H1 (cell line): ENCODE results near the gene ATP11A. TPM values are rescaled to one million over a fixed set of nuclear protein-coding genes. Genes with fewer than 3 reads are reported as not detected.

ENCODE experiments used
- CTCF ChIA-PET: fragments of 300-600 bp; sonication (Branson Sonifier 250); formaldehyde crosslinking; loops from one replicate; lab custom pipeline; 2021; ENCODE audit not compliant: partially characterized antibody; lab: Charles Lee
- POLR2A ChIA-PET: fragments of 300-600 bp; sonication (Branson Sonifier 250); formaldehyde crosslinking; loops from one replicate; lab custom pipeline; 2021; ENCODE audit warnings: inconsistent platforms; ENCODE audit not compliant: partially characterized antibody; lab: Charles Lee
- DNase-seq, 2 experiments: peaks; one replicate each; pipeline versions ENCODE4 v3.0.0 to v3.0.0-alpha.2; 2010 to 2022; ENCODE audit warnings: low spot score in 2 of 2, low read depth in 1 of 2, mixed read lengths in 1 of 2
- FAIRE-seq: peaks from 2 replicates; lab custom pipeline; 2011; peaks lifted over from hg19 to GRCh38; lab: Jason Lieb, UNC
- H2AFZ ChIP-seq: 2 replicates; pipeline ENCODE4 v1.8.1; 2012; ENCODE audit warnings: low read length, inconsistent platforms
- H2AK5ac ChIP-seq: 2 replicates; pipeline ENCODE4 v1.6.1; 2013; ENCODE audit warnings: low read depth, low read length
- H2BK120ac ChIP-seq: replicated peaks from 2 replicates; pipeline ENCODE3; 2013; ENCODE audit warnings: low read depth, low read length, inconsistent platforms
- H2BK12ac ChIP-seq: 2 replicates; pipeline ENCODE4 v1.6.1; 2013; ENCODE audit warnings: low read depth, low read length
- H2BK15ac ChIP-seq: 2 replicates; pipeline ENCODE4 v1.6.1; 2013; ENCODE audit warnings: low read length
- H2BK20ac ChIP-seq: 2 replicates; pipeline ENCODE4 v1.6.1; 2013; ENCODE audit warnings: low read length
- H2BK5ac ChIP-seq: 2 replicates; pipeline ENCODE4 v1.6.1; 2013; ENCODE audit warnings: low read depth, low read length
- H3K14ac ChIP-seq: 2 replicates; pipeline ENCODE4 v1.6.1; 2013; ENCODE audit warnings: inconsistent platforms; ENCODE audit not compliant: insufficient read length
- H3K18ac ChIP-seq: 2 replicates; pipeline ENCODE4 v1.6.1; 2013; ENCODE audit warnings: low read length; ENCODE audit errors: extremely low read depth
- H3K23ac ChIP-seq: 2 replicates; pipeline ENCODE4 v1.6.1; 2013; ENCODE audit warnings: inconsistent platforms; ENCODE audit not compliant: insufficient read length
- H3K23me2 ChIP-seq: 2 replicates; pipeline ENCODE4 v1.6.1; 2013; ENCODE audit warnings: low read depth, low read length
- H3K27ac ChIP-seq: 2 replicates; pipeline ENCODE4 v1.6.1; 2011; ENCODE audit warnings: low read depth, low read length, inconsistent platforms
- H3K27me3 ChIP-seq, 4 experiments: replicated peaks in 1 of 4; 1 replicate in 1 of 4; 2 replicates in 3 of 4; pipeline versions ENCODE4 v1.6.1 to v1.8.1; 2011 to 2013; ENCODE audit warnings: low read length in 3 of 4, mild to moderate bottlenecking in 3 of 4, inconsistent platforms in 2 of 4, mixed read lengths in 2 of 4, moderate library complexity in 1 of 4; ENCODE audit not compliant: control insufficient read depth in 3 of 4, insufficient read depth in 3 of 4; ENCODE audit errors: extremely low read depth in 1 of 4
- H3K36me3 ChIP-seq, 4 experiments: 2 replicates each; pipeline versions ENCODE4 v1.6.1 to v1.8.1; 2011 to 2013; ENCODE audit warnings: mild to moderate bottlenecking in 4 of 4, low read length in 3 of 4, moderate library complexity in 2 of 4, control low read depth in 1 of 4, inconsistent platforms in 1 of 4; ENCODE audit not compliant: insufficient read depth in 4 of 4, control insufficient read depth in 2 of 4
- H3K4ac ChIP-seq: replicated peaks from 2 replicates; pipeline ENCODE3; 2013; ENCODE audit warnings: low read length, low read depth, mixed read lengths, inconsistent platforms; ENCODE audit not compliant: insufficient read length
- H3K4me1 ChIP-seq, 4 experiments: replicated peaks in 1 of 4; 1 replicate in 1 of 4; 2 replicates in 3 of 4; pipeline versions ENCODE4 v1.6.1 to v1.8.1; 2011 to 2013; ENCODE audit warnings: low read length in 3 of 4, inconsistent platforms in 2 of 4, mixed read lengths in 1 of 4; ENCODE audit not compliant: insufficient read depth in 4 of 4, control insufficient read depth in 3 of 4
- H3K4me2 ChIP-seq, 2 experiments: 2 replicates each; pipeline versions ENCODE4 v1.6.1 to v1.8.1; 2011 to 2013; ENCODE audit warnings: low read depth in 2 of 2, low read length in 2 of 2, control low read depth in 1 of 2, inconsistent platforms in 1 of 2, mild to moderate bottlenecking in 1 of 2; ENCODE audit not compliant: insufficient read depth in 1 of 2
- H3K4me3 ChIP-seq, 4 experiments: fragments of 200-600, 300-600 bp in 1 of 4; sonication (generic), shearing (Covaris generic), sonication (Bioruptor Twin) in 1 of 4; 2 replicates each; pipeline versions ENCODE4 v1.5.1 to v1.8.1; 2011 to 2016; ENCODE audit warnings: low read length in 4 of 4, low read depth in 3 of 4, control low read depth in 2 of 4, inconsistent platforms in 2 of 4, mild to moderate bottlenecking in 2 of 4, mixed read lengths in 1 of 4, moderate library complexity in 1 of 4; ENCODE audit not compliant: insufficient read depth in 2 of 4; ENCODE audit errors: extremely low read depth in 1 of 4
- H3K56ac ChIP-seq: replicated peaks from 2 replicates; pipeline ENCODE3; 2013; ENCODE audit warnings: low read depth, mild to moderate bottlenecking, mixed read lengths, low read length, inconsistent platforms; ENCODE audit not compliant: insufficient read length
- H3K79me1 ChIP-seq: 2 replicates; pipeline ENCODE4 v1.6.1; 2013; ENCODE audit warnings: low read depth, low read length, control low read depth
- H3K79me2 ChIP-seq, 2 experiments: 2 replicates each; pipeline versions ENCODE4 v1.6.1 to v1.8.1; 2012 to 2013; ENCODE audit warnings: low read length in 2 of 2, mild to moderate bottlenecking in 2 of 2, inconsistent platforms in 1 of 2; ENCODE audit not compliant: insufficient read depth in 2 of 2, control insufficient read depth in 1 of 2
- H3K9ac ChIP-seq, 4 experiments: replicated peaks in 1 of 4; 1 replicate in 1 of 4; 2 replicates in 3 of 4; pipeline versions ENCODE4 v1.6.1 to v1.8.1; 2011 to 2013; ENCODE audit warnings: low read depth in 3 of 4, low read length in 3 of 4, control low read depth in 2 of 4, mild to moderate bottlenecking in 2 of 4, moderate library complexity in 2 of 4, inconsistent platforms in 1 of 4; ENCODE audit errors: extremely low read depth in 1 of 4
- H3K9me3 ChIP-seq, 2 experiments: 2 replicates each; pipeline versions ENCODE4 v1.6.1 to v1.8.1; 2012 to 2013; ENCODE audit warnings: mild to moderate bottlenecking in 2 of 2, moderate library complexity in 2 of 2, control low read depth in 1 of 2, inconsistent platforms in 1 of 2, low read depth in 1 of 2, low read length in 1 of 2, mixed read lengths in 1 of 2; ENCODE audit not compliant: insufficient read depth in 2 of 2
- H4K20me1 ChIP-seq, 2 experiments: replicated peaks in 1 of 2; 2 replicates each; pipeline versions ENCODE3 to v1.8.1; 2011 to 2013; ENCODE audit warnings: inconsistent platforms in 2 of 2, low read length in 2 of 2, mild to moderate bottlenecking in 1 of 2; ENCODE audit not compliant: insufficient read depth in 2 of 2, control insufficient read depth in 1 of 2
- H4K5ac ChIP-seq: 2 replicates; pipeline ENCODE4 v1.6.1; 2013; ENCODE audit warnings: low read length, low read depth, mixed read lengths, inconsistent platforms; ENCODE audit not compliant: insufficient read length
- H4K8ac ChIP-seq: 2 replicates; pipeline ENCODE4 v1.8.0; 2013; ENCODE audit warnings: mild to moderate bottlenecking, moderate library complexity, low read length, inconsistent platforms; ENCODE audit not compliant: insufficient read depth; ENCODE audit errors: extremely low read depth
- H4K91ac ChIP-seq: replicated peaks from 2 replicates; pipeline ENCODE3; 2013; ENCODE audit warnings: low read length, mixed read lengths, inconsistent platforms; ENCODE audit not compliant: insufficient read length
- ASH2L ChIP-seq: fragments of 200-600, 300-600 bp; sonication (generic); IDR thresholded peaks from one replicate; pipeline ENCODE4 v1.7.1; 2017; ENCODE audit warnings: low read length
- CEBPB ChIP-seq: IDR thresholded peaks from 2 replicates; pipeline ENCODE4 v1.6.1; 2012; ENCODE audit warnings: low read depth, low read length
- CREB1 ChIP-seq: IDR thresholded peaks from 2 replicates; pipeline ENCODE4 v1.6.1; 2012; ENCODE audit warnings: inconsistent platforms
- EGR1 ChIP-seq: IDR thresholded peaks from 2 replicates; pipeline ENCODE4 v1.6.1; 2011; ENCODE audit warnings: low read depth, low read length, borderline replicate concordance
- PHF8 ChIP-seq: fragments of 200-600 bp; sonication (generic); conservative IDR thresholded peaks from 2 replicates; pipeline ENCODE4 v1.7.1; 2012; ENCODE audit warnings: low read depth, mild to moderate bottlenecking, inconsistent platforms, low read length, moderate library complexity
- POLR2A ChIP-seq, 2 experiments: IDR thresholded peaks; 1 replicate in 1 of 2; 2 replicates in 1 of 2; pipeline ENCODE4 v1.6.1; 2011; ENCODE audit warnings: low read depth in 2 of 2, low read length in 2 of 2, mild to moderate bottlenecking in 2 of 2; ENCODE audit errors: control extremely low read depth in 1 of 2
- POU5F1 ChIP-seq: IDR thresholded peaks from 2 replicates; pipeline ENCODE4 v1.6.1; 2011; ENCODE audit warnings: low read depth, mild to moderate bottlenecking, low read length, moderate library complexity
- SP4 ChIP-seq: IDR thresholded peaks from 2 replicates; pipeline ENCODE4 v1.6.1; 2012; ENCODE audit warnings: low read length, inconsistent platforms
- ZNF274 ChIP-seq: IDR thresholded peaks from 2 replicates; pipeline ENCODE4 v1.7.0; 2012; ENCODE audit warnings: low read length, borderline replicate concordance; ENCODE audit errors: extremely low read depth
- WGBS, 2 experiments: shearing (Covaris generic) in 1 of 2; methylation state at CpG; one replicate each; pipeline versions ENCODE4 v1.1.6 to v1.1.7; 2013 to 2015; ENCODE audit warnings: low lambda C conversion rate in 2 of 2, mixed read lengths in 2 of 2, inconsistent platforms in 1 of 2, low coverage in 1 of 2, missing lambda C conversion rate in 1 of 2; ENCODE audit not compliant: insufficient replicate concordance in 2 of 2, insufficient coverage in 1 of 2, insufficient read length in 1 of 2; ENCODE audit errors: extremely low coverage in 1 of 2, missing lambda C conversion rate in 1 of 2; 5-methylcytosine and 5-hydroxymethylcytosine counted together
- polyA plus RNA-seq, 7 experiments: library from polyadenylated mRNA; depleted of rRNA in 3 of 7; stranded (reverse) in 5 of 7; unstranded in 2 of 7; fragments of >200 nt in 5 of 7; fragments of 200-250 nt in 2 of 7; gene quantifications; 1 replicate in 5 of 7; 2 replicates in 1 of 7; 4 replicates in 1 of 7; pipeline versions ENCODE4 v1.2.1 to v1.2.3, GENCODE V29; 2011 to 2013; ENCODE audit warnings: missing spikeins in 2 of 7, mixed read lengths in 2 of 7
- total RNA-seq: library from RNA; stranded (reverse); fragmentation: NEBNext Ultra II Directional; extraction: Animal tissue kit (Norgen Biotek cat#: 25700); gene quantifications from 2 replicates; pipeline ENCODE4 v1.2.1, GENCODE V29; 2021
- TF ChIP-seq, protein P1 (sequence below): IDR thresholded peaks from 2 replicates; pipeline ENCODE4 v1.6.1; 2012; ENCODE audit warnings: inconsistent platforms

The ATP11A gene
- total and polyA plus RNA-seq, 2 of the 8 experiments (the other 6 are each of a cell fraction or from before 2014, with no cell fraction given) = 28.8 to 72.9 TPM

DNA sequence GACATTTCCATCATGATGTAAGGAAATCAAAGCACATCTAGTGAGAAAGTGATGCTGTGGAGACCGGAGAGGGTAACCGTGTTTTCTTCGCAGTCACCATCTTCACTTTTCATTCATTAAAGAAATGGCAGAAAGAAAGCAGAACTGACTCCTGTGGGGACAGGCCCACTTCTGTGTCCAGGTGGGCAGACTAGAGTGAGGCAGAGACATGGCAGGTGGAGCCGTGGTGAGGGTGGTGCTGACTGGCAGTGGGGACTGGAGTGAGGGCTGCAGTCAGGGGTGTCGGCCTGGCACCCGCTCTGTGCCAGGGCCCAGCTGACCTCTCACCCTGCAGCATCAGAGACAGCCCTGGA lies 207.7 kb downstream of the ATP11A start:
- CTCF ChIA-PET = interaction anchor here (0.7 to 1.7 kb wide), 3 partner anchors 9 to 19 kb away, joined by 3 to 4 read pairs (median 4); no protein-coding TSS in a partner anchor

More for the DNA sequence above, 207.7 kb downstream of the ATP11A start:
- Histone ChIP-seq H3K79me2 (peaks cover 0 to 3% of the 10 kb centered on the region in 2 experiments; a peak in 1 of 4 replicates), H3K4me2 (no peak overlapping the region), H4K8ac (no peak overlapping the region), H3K56ac (no peak overlapping the region), H3K79me1 (peaks cover 2% of the 10 kb centered on the region; the same call in 1 of the 2 replicates), H3K27ac (no peak overlapping the region), H4K5ac (no peak overlapping the region), H3K9ac (no peak overlapping the region), H3K18ac (no peak overlapping the region), H2BK15ac (no peak overlapping the region), H3K4me3 (no peak overlapping the region), H2BK5ac (no peak overlapping the region), H2BK20ac (no peak overlapping the region), H2BK12ac (no peak overlapping the region), H3K27me3 (no peaks in the 10 kb centered on the region; a peak in 2 of 7 replicates), H4K91ac (no peak overlapping the region), H3K36me3 (no peaks in the 10 kb centered on the region), H3K4me1 (peaks cover 4 to 40% (median 32%) of the 10 kb centered on the region in 4 experiments), H2BK120ac (no peak overlapping the region), H3K23ac (no peak overlapping the region), H4K20me1 (peaks cover 0 to 12% of the 10 kb centered on the region in 2 experiments), H3K23me2 (peaks cover 5% of the 10 kb centered on the region; the same call in 1 of the 2 replicates), H3K14ac (no peak overlapping the region), H3K4ac (no peak overlapping the region), H2AFZ (no peak overlapping the region), H3K9me3 (no peaks in the 10 kb centered on the region), H2AK5ac (no peak overlapping the region)
- TF ChIP-seq, protein P1, sequence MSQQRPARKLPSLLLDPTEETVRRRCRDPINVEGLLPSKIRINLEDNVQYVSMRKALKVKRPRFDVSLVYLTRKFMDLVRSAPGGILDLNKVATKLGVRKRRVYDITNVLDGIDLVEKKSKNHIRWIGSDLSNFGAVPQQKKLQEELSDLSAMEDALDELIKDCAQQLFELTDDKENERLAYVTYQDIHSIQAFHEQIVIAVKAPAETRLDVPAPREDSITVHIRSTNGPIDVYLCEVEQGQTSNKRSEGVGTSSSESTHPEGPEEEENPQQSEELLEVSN = no peak
- TF ChIP-seq POLR2A (IDR thresholded peaks at IDR 0.05; ENCODE audit: control extremely low read depth in 1 of 2, low read depth in 2 of 2, low read length in 2 of 2) = no peak
- TF ChIP-seq PHF8 = no peak
- TF ChIP-seq CREB1 = no peak
- TF ChIP-seq CEBPB = no peak
- no peak for TF ChIP-seq EGR1
- no peak for TF ChIP-seq ASH2L
- TF ChIP-seq POU5F1 = no peak
- TF ChIP-seq SP4 = no peak
- TF ChIP-seq ZNF274 = no peak
- FAIRE-seq = no peak
- WGBS, 2 experiments = 97% methylated on average over 6 of the region's 6 CpGs; no CpG with 5 or more reads in 1 of the 2 experiments
- POLR2A ChIA-PET = interaction anchor here (1.2 to 3.5 kb wide), 3 partner anchors 8 to 33 kb away, joined by 3 to 44 read pairs (median 5); no protein-coding TSS in a partner anchor
- DNase-seq = no peak
